ENCODE results near the gene SRI.
"Not testable (repeated sequence)": the region's sequence is repeated elsewhere in the genome, so short reads cannot be mapped to it uniquely, and the experiment has no call there.

The SRI gene

GRCh38 chr7:88172842-88173241 is 47.0 kb downstream of the SRI start:
- no peak for DNase-seq

GRCh38 chr7:88169717-88170320 is 50.0 kb downstream of the SRI start:
- no peak for DNase-seq

GRCh38 chr7:88167721-88168120 is 52.1 kb downstream of the SRI start:
- no peak for DNase-seq

GRCh38 chr7:88167223-88167622 is 52.6 kb downstream of the SRI start:
- no peak for DNase-seq

GRCh38 chr7:88165697-88166096 is 54.1 kb downstream of the SRI start:
- DNase-seq, result no peak

GRCh38 chr7:88159741-88160140 is 60.1 kb downstream of the SRI start:
- not testable (repeated sequence) for DNase-seq

- DNase-seq, result no peak
Observed at GRCh38 chr7:88156356-88156755, 63.5 kb downstream of the SRI start.

- DNase-seq, result no peak
Observed at GRCh38 chr7:88155756-88156155, 64.1 kb downstream of the SRI start.

All from NCI-H2107 (cell line).